Right lobe of liver (tissue), 6 donors: ENCODE measurements around the gene HCN2. TPM values are rescaled to one million over a fixed set of nuclear protein-coding genes. Genes with fewer than 3 reads are reported as not detected.

ENCODE experiments used
- ATAC-seq, 4 donors: fragments of 200-7000 bp; cut with Tn5 transposase; one replicate each; pipeline ENCODE4 v1.9.1; 2020; ENCODE audit warnings: mild to moderate bottlenecking in 4 of 4, moderate library complexity in 4 of 4
- DNase-seq, 3 donors: peaks; one replicate each; pipeline ENCODE4 v3.0.0-alpha.2; 2020
- H3K27ac ChIP-seq, 3 donors: fragments of 200-600 bp; one replicate each; pipeline ENCODE4 v1.8.0; 2022
- H3K27me3 ChIP-seq, 2 donors: fragments of 200-600 bp; one replicate each; pipeline ENCODE4 v1.8.0; 2022
- H3K36me3 ChIP-seq, 4 donors: fragments of 200-600 bp; sonication (generic) in 1 of 4; one replicate each; pipeline versions ENCODE4 v1.5.1 to v1.8.0; 2017 to 2022; ENCODE audit warnings: control low read depth in 1 of 4
- H3K4me1 ChIP-seq, 4 donors: fragments of 200-600 bp; sonication (generic) in 1 of 4; one replicate each; pipeline versions ENCODE4 v1.5.1 to v1.8.0; 2017 to 2022; ENCODE audit warnings: control low read depth in 1 of 4
- H3K4me3 ChIP-seq, 3 donors: fragments of 200-600 bp; one replicate each; pipeline ENCODE4 v1.8.0; 2022
- H3K9me3 ChIP-seq, 4 donors: fragments of 200-600 bp; sonication (generic) in 1 of 4; one replicate each; pipeline versions ENCODE4 v1.5.1 to v1.8.0; 2017 to 2022; ENCODE audit warnings: control low read depth in 1 of 4
- POLR2A ChIP-seq: fragments of 450-650 bp; IDR thresholded peaks from one replicate; pipeline ENCODE4 v1.6.1; 2017; ENCODE audit warnings: antibody characterized with exemption, mild to moderate bottlenecking
- WGBS: methylation state at CpG from one replicate; pipeline ENCODE4 v1.1.6; 2018; ENCODE audit warnings: low coverage, low lambda C conversion rate; ENCODE audit not compliant: insufficient coverage; ENCODE audit errors: missing lambda C conversion rate; 5-methylcytosine and 5-hydroxymethylcytosine counted together
- intact Hi-C, 2 donors: fragments of 100-400 bp; cut with DNase I; formaldehyde crosslinking; loops; one replicate each; pipeline versions ENCODE4 v1.11.2 to v1.14.1; 2022
- total RNA-seq, 6 experiments: library from RNA; depleted of rRNA in 2 of 6; stranded (reverse); fragments of >200 nt in 2 of 6; fragmentation: NEBNext Ultra II Directional in 3 of 6; extraction: Animal tissue kit (Norgen Biotek cat#: 25700) in 3 of 6; gene quantifications; one replicate each; pipeline versions ENCODE4 v1.1.0 to v1.2.4, GENCODE V29; 2016 to 2023
- TF ChIP-seq, protein P1 (sequence below), 4 donors: fragments of 200-600 bp in 3 of 4; fragments of 450-650 bp in 1 of 4; IDR thresholded peaks; one replicate each; pipeline versions ENCODE4 v1.5.1 to v1.8.0; 2016 to 2022; ENCODE audit warnings: antibody characterized with exemption in 4 of 4, mild to moderate bottlenecking in 2 of 4
- donor health status: DM: no; HTN: yes; CAD: no.
- donor health status: DM: no; HTN: no; CAD: no.
- donor health status: DM: no; HTN: no; CAD: no.
- donor health status: DM: no; HTN: yes; CAD: no.
- donor health status: DM: no; HTN: yes; CAD: no.

HCN2 gene
- total RNA-seq, 6 experiments from 2014 or later: 0.05 to 0.27 (median 0.09) TPM; not detected in 1

DNA sequence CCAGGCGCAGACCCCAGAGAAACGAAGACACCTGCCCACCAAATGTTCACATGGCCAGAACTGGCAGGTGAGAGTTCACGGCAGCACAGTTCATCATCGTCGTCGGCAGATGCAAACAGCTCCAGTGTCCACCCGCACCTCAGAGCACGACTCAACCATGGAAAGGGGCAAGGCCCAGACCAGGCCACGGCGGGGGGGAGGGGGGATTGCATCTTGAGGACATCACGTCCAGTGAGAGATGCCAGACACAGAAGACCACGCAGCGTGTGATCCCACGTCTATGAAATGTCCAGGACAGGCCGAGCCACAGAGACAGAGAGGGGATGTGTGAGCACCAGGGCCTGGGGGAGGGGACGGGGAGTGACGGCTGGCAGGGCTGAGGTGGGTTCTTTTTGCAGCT, 66.0 kb downstream of the HCN2 start:
- intact Hi-C loops: no loop called here
- DNase-seq: no peak
- no peak for ATAC-seq
- Histone ChIP-seq H3K4me3 (no peak overlapping the region), H3K27me3 (no peaks in the 10 kb centered on the region), H3K27ac (no peak overlapping the region), H3K36me3 (peaks cover 0 to 28% (median 7%) of the 10 kb centered on the region in 4 donors), H3K9me3 (no peaks in the 10 kb centered on the region), H3K4me1 (peaks cover 0 to 40% (median 15%) of the 10 kb centered on the region in 4 donors)
- TF ChIP-seq, protein P1, sequence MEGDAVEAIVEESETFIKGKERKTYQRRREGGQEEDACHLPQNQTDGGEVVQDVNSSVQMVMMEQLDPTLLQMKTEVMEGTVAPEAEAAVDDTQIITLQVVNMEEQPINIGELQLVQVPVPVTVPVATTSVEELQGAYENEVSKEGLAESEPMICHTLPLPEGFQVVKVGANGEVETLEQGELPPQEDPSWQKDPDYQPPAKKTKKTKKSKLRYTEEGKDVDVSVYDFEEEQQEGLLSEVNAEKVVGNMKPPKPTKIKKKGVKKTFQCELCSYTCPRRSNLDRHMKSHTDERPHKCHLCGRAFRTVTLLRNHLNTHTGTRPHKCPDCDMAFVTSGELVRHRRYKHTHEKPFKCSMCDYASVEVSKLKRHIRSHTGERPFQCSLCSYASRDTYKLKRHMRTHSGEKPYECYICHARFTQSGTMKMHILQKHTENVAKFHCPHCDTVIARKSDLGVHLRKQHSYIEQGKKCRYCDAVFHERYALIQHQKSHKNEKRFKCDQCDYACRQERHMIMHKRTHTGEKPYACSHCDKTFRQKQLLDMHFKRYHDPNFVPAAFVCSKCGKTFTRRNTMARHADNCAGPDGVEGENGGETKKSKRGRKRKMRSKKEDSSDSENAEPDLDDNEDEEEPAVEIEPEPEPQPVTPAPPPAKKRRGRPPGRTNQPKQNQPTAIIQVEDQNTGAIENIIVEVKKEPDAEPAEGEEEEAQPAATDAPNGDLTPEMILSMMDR (IDR thresholded peaks at IDR 0.05): no peak
- no peak for TF ChIP-seq POLR2A
- WGBS: 46% methylated on average over 5 of the region's 17 CpGs

DNA sequence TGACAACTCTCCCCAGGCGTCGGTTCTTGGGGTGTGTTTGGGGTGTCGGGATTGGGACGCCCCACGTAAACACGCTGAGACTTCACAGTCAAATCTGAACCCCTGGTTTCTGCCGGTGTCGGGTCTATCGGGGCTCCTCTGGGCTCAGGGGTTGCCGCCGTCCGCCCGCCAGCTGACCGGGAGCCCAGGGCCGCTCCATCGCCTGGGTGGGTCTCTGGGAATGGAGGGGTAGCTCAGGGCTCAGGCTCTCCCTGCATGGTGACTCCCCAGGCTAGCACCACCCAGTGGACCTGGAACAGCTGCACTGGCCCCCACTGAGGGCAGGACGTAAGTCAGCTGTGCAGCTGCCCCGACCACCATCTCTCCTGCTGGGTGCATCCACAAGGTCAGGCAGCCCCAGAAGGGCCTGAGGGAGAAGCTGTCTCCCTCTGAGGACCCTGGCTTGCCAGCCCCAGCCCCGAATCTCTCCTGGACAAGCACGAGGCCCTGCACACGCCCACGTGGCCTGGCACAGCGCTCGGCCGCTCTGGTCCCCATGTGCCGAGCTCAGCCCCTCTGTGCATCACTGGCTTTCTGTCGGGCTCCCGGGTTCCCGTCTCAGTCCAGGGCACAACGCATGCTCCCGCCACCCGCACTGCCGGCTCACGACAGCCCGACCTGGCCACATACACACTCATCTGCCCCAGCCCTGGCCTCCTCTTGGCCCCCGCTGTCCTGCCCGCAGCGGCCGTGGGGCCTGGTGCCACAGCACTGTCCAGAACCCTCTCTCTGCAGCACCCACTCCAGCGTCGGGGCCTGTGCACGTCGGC, 67.3 kb downstream of the HCN2 start:
- Histone ChIP-seq H3K27me3 (no peaks in the 10 kb centered on the region), H3K27ac (no peak overlapping the region), H3K9me3 (no peaks in the 10 kb centered on the region), H3K4me1 (peaks cover 0 to 41% (median 15%) of the 10 kb centered on the region in 4 donors), H3K36me3 (peaks cover 0 to 16% (median 1%) of the 10 kb centered on the region in 4 donors), H3K4me3 (peak overlapping the region in 1 of 3 donors; percentile 7)
- ATAC-seq (no peak), DNase-seq (peak in 1 of 3 donors; percentile 21)
- WGBS: 31% methylated on average over 21 of the region's 43 CpGs
- intact Hi-C loops: no loop called here
- TF ChIP-seq, protein P1 (IDR thresholded peaks at IDR 0.05): no peak
- no peak for TF ChIP-seq POLR2A

DNA sequence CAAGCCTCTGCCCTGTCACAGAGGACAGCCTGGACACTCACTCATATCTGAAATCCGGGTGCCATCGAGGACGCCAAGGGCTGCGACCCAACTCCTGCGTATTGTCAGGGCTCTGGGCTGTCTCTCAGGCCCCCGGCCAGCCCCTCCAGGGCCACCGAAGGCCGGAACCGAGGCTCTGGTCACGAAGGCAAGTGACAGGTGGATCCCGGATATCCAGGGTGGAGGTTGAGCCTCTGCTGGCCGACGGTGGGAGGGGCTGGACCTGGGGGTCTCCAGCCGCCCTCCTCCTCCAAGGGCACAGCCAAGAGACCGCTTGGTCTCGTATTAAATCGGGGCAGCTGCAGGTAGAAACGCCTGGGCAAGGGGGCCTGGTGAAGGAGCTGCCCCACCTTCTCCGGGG, 67.9 kb downstream of the HCN2 start:
- Histone ChIP-seq H3K27ac (peak overlapping the region in 1 of 3 donors; percentile 24), H3K36me3 (peaks cover 0 to 11% (median 0%) of the 10 kb centered on the region in 4 donors)
- ATAC-seq: no peak

GRCh38 chr19:658059-658839, 68.6 kb downstream of the HCN2 start:
- intact Hi-C loops: no loop called here
- Histone ChIP-seq H3K9me3 (no peaks in the 10 kb centered on the region), H3K4me1 (peaks cover 0 to 41% (median 15%) of the 10 kb centered on the region in 4 donors), H3K27ac (peak overlapping the region in 1 of 3 donors; percentile 95), H3K4me3 (peak overlapping the region in 1 of 3 donors; percentile 94), H3K27me3 (no peaks in the 10 kb centered on the region), H3K36me3 (peaks cover 0 to 6% (median 0%) of the 10 kb centered on the region in 4 donors)
- ATAC-seq (no peak), DNase-seq (peak in 1 of 3 donors; percentile 17)
- TF ChIP-seq POLR2A: no peak
- TF ChIP-seq, protein P1 (IDR thresholded peaks at IDR 0.05): no peak
- WGBS: no CpG with 5 or more reads among the region's 33 CpGs

More for the DNA sequence above, 67.9 kb downstream of the HCN2 start:
- WGBS: 25% methylated on average over 8 of the region's 19 CpGs
- Histone ChIP-seq H3K27me3 (no peaks in the 10 kb centered on the region), H3K9me3 (no peaks in the 10 kb centered on the region), H3K4me1 (peaks cover 0 to 41% (median 15%) of the 10 kb centered on the region in 4 donors), H3K4me3 (peak overlapping the region in 2 of 3 donors; percentile 2 to 7)
- no peak for DNase-seq
- TF ChIP-seq, protein P1 (IDR thresholded peaks at IDR 0.05): no peak
- no peak for TF ChIP-seq POLR2A
- intact Hi-C loops: no loop called here
